ENCODE results near the gene PRR36.
A peak's percentile ranks its signal among the peaks of the same experiment; 100 is the strongest.

Gene PRR36

GRCh38 chr19:7842661-7843294 is 31.4 kb downstream of the PRR36 start:
- no peak for DNase-seq

DNA sequence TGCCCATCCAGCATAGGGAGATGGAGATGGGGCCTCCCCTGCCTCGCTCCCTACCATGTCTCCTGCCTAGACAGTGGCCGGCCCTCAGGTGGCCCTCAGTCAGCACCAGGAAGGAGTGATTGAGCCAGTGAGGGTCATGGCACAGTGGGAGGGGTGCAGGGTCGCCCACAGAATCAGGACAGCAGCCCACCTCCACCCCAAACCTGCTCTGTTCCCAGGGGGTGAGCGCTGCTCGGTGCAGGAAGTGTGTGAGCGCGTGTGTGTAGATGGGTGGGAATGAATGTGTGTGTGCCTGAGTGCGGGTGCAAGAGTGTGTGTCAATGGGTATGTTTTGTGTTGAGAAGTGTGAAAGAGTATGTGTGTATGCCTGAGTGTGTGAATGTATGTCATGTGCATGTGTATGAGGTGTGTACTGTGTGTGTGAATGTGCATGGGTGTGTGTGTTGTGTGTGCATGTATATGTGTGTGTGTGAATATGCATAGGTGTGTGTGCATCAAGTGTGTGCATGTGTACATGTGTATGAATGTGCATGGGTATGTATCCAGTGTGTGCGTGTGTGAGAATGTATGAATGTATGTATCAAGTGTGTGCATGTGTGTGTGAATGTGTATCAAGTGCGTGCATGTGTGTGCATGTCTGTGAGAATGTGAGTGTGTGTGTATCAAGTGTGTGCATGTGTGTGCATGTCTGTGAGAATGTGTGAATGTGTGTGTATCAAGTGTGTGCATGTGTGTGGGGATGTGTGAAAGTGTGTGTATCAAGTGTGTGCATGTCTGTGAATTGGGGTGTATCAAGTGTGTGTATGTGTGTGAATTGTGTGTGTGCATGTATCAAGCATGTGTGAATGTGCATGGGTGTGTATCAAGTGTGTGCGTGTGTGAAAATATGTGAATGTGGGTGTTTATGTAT is 32.2 kb downstream of the PRR36 start:
- no peak for DNase-seq

- no peak for DNase-seq
Measured at GRCh38 chr19:7840629-7841028, 33.6 kb downstream of the PRR36 start.

DNA sequence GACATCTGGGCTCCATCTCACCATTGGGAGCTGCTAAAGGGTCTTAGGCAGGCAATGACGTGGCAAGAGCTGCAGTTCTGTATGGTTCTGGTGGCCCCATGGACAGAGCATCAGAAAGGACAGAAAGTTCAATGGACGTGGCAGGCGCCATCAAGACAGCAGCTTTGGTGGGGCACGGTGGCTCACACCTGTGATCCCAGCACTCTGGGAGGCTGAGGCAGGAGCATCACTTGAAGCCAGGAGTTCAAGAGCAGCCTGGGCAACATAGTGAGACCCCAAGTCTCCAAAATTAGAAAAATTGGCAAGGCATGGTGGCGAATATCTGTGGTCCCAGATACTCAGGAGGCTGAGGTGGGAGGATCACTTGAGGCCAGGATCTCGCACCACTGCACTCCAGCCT is 34.7 kb downstream of the PRR36 start:
- no peak for DNase-seq

- DNase-seq = no peak
Measured at GRCh38 chr19:7833225-7834099, 40.7 kb downstream of the PRR36 start.

DNA sequence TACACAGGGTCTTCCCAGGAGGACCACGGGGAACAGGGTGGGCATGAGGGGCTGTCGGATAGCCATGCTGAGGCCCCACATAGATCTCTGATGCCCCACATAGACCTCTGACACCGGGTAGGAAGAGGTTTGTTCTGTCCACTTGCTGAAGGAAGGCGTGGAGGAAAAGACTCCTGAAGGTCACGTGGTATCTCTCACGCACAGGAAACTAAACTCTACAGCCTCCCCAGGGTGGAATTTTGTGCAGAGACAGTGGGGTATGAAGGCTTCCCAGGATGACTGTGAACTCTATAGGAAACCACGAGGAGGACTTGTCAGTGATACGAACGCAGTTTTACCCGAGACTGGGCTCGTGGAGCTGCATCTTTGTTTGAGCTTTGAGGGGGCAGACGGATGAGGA is 41.4 kb downstream of the PRR36 start:
- no peak for DNase-seq

- DNase-seq = no peak
Measured at GRCh38 chr19:7832009-7832408, 42.2 kb downstream of the PRR36 start.

GRCh38 chr19:7831452-7831851 is 42.7 kb downstream of the PRR36 start:
- DNase-seq = no peak

DNA sequence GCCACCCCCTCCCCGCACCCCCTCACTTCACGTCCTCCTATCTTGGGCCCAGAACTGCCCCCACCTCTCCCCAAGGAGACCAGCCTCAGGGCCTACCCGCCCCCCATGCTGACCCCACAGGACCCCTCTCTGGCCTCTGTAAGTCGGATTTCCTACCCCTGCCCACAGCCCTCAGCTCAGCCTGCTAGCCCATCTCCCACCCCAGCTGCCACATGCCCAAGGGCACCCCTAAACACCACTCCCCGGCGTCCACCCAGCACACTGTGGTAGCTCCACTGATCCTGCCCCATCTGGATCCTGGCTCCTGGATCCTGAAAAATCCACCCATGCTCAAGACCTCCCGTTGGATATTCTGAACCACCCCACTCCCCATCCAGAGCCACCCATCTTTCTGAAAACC is 43.4 kb downstream of the PRR36 start:
- DNase-seq = no peak

- no peak for DNase-seq
Measured at GRCh38 chr19:7830272-7830771, 43.9 kb downstream of the PRR36 start.

DNA sequence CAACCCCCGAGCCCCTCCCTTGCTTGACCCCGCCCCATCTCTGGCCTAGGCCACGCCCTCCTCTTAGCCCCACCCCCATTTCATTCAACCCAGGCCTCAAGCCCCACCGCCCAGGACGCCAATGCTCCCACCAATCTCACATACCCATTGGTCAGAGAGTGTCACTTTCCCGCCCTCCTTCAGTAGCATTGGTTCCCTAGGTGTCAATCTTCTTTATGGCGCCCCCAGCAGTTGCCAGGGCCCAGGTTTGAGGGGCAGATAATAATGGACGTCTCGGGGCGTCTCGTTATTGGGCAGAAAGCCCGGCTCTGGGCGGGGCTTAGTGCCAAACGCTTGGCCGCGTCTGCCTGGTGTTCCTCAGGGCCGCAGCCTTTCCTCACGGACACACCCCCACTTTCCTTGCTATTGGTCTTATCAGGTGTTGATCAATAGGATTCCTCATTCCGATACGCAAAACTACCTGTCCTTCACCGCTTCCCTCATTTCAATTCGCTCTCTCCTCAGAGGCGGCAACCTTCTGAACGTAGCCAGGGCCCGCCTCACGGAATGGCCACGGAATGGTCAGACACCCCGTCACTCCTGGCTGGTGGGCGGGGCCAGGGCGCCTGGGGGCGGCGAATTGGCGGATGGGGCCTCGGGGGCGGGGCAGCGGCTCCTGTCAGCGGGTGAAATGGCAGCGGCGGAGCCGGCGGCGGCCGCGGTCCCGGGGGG is 44.5 kb downstream of the PRR36 start, which contains the start of gene EVI5L:
EVI5L (plus strand) TSS at position 658 of the 711 bp plus-strand sequence. CDS start 16,325 bp downstream, outside the sequence.
- peak; percentile 99 for DNase-seq

- DNase-seq = no peak
Measured at GRCh38 chr19:7829166-7829520, 45.0 kb downstream of the PRR36 start.

DNA sequence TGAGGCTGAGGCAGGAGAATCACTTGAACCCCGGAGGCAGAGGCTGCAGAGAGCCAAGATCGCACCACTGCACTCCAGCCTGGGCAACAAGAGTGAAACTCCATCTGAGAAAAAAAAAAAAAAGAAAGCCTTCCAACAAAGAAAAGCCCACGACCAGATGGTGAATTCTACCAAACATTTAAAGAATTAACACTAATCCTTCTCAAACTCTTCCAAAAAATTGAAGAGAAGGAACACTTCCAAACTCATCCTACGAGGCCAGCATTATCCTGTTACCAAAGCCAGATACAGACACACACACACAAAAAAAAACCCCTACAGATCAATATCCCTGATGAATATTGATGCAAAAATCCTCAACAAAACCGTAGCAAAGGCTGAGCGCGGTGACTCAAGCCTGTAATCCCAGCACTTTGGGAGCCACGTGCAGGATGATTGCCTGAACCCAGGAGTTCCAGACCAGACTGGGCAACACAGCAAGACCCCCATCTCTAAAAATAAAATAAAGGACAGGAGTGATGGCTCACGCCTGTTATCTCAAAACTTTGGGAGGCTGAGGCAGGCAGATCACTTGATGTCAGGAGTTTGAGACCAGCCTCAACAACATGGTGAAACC is 50.4 kb downstream of the PRR36 start:
- DNase-seq = no peak

DNA sequence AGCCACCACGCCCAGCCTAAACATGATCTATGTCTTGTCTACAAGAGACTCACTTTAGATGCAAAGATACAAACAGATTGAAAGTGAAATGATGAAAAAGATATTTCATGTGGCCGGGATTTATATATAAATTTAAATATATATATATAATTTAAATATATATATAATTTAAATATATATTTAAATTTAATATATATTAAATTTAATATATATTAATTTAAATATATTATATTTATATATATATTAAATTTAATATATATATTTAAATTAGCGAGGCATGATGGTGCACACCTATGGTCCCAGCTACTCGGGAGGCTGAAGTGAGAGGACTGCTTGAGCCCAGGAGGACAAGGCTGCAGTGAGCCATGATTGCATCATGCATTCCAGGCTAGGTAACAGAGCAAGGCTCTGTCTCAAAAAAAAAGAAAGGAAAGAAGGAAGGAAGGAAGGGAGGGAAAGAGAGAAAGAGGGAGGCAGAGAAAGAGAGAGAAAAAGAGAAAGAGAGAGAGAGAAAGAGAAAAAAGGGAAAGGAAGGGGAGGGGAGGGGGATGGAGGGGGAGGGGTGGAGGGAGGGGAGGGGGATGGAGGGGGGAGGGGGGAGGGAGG is 51.2 kb downstream of the PRR36 start:
- no peak for DNase-seq

DNA sequence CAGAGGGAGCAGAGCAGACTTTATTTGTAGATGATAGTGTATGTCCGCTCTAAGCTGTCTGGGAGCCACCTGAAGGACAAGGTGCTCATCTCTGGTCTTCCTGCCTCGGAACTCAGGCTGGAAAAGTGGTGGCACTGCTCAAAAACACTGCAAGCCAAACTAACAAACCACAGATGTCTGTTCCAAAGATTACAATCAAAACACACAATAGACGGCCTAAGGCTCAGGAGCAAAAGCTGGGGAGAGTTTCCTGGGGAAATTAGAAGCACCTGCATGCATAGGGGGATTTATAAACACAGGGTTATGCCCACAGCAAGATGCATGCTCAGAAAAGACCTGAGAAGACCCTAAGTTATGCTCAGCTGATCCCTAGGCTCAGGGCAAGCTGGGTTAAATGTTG is 53.6 kb downstream of the PRR36 start:
- DNase-seq = no peak

DNA sequence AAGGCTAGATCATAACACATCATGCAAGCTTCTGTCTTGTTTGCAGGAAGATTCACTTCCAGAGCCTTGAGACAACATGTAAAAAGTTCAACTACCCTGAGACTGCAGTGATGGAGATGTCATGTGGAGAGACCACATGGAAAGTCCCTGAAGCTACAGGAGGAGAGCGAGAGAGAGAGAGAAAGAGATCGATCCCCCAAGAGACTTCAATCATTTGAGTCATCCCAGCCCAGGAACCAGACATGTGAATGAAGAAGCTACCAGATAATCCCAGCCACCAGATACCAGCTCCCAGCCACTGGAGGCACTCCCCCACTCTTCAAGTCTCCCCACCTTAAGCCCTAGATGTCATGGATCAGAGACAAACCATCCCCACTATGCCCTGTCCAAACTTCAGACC is 54.9 kb downstream of the PRR36 start:
- DNase-seq = no peak

DNA sequence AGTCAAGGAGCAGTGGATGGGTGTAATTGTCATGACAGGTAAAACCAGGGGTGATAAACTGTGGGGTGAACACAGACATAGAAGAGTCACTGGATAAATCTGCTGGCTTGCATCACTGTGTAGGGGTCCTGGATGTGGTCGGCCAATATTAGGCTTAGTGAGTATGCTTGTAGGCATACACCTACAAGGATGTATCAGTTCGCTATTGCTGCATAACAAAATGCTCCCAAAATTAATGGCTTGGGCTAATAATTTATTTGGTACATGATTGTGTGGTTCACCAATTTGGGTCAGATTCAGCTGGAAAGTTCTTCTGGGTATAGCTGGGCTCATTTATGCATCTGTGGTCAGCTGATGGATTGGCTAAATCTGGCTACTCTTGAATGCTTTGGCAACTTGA is 55.4 kb downstream of the PRR36 start:
- DNase-seq = no peak

Data from NCI-H526 treated with DMSO at 0.1 percent for 48 hours (cell line).